Measurements from ENCODE around the gene CUL2.

CUL2 gene

DNA sequence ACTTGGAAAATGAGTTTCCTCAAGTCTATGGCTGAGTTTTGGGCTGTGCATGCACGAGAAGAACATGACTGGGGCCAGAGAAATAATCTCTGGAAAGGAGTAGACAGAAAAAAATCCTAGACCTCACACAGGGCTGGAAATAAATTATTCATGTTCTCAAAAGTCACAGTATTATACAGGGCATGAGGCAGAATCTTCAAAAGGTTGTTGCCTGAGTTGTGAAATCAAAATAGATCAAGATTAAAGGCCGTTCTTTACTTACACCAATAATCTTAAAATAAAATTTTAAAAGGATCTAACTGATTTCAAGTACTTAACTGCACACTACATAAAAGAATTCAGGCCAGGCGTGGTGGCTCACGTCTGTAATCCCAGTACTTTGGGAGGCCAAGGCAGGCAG is 22.4 kb upstream of the CUL2 start:
- H3K4me3 ChIP-seq (ENCODE audit: low read length) = no peak overlapping the region
- TF ChIP-seq, protein P1, sequence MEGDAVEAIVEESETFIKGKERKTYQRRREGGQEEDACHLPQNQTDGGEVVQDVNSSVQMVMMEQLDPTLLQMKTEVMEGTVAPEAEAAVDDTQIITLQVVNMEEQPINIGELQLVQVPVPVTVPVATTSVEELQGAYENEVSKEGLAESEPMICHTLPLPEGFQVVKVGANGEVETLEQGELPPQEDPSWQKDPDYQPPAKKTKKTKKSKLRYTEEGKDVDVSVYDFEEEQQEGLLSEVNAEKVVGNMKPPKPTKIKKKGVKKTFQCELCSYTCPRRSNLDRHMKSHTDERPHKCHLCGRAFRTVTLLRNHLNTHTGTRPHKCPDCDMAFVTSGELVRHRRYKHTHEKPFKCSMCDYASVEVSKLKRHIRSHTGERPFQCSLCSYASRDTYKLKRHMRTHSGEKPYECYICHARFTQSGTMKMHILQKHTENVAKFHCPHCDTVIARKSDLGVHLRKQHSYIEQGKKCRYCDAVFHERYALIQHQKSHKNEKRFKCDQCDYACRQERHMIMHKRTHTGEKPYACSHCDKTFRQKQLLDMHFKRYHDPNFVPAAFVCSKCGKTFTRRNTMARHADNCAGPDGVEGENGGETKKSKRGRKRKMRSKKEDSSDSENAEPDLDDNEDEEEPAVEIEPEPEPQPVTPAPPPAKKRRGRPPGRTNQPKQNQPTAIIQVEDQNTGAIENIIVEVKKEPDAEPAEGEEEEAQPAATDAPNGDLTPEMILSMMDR (IDR thresholded peaks at IDR 0.05; ENCODE audit: insufficient read depth, low read depth, low read length, missing control alignments) = no peak
- DNase-seq (ENCODE audit: low read depth) = no peak

GRCh38 chr10:35103882-35104281 is 13.7 kb upstream of the CUL2 start:
- H3K4me3 ChIP-seq (ENCODE audit: low read length) = no peak overlapping the region
- TF ChIP-seq, protein P1 (IDR thresholded peaks at IDR 0.05; ENCODE audit: insufficient read depth, low read depth, low read length, missing control alignments) = no peak
- DNase-seq (ENCODE audit: low read depth) = no peak

DNA sequence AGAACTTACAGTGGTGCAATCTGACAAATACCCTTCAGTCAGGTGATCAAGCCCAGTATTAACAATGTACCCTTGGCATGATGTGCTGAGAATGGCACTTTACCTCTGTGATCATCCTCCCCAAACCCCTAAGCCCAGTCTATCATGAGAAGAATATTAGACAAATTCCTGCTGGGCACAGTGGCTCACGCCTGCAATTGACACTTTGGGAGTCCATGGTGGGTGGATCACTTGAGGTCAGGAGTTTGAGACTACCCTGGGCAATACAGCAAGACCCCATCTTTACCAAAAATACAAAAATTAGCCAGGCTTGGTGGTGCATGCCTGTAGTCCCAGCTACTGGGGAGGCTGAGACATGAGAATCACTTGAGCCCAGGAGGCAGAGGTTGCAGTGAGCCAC is 7.4 kb upstream of the CUL2 start:
- no peak for DNase-seq (ENCODE audit: low read depth)
- no peak overlapping the region for H3K4me3 ChIP-seq (ENCODE audit: low read length)
- TF ChIP-seq, protein P1 (IDR thresholded peaks at IDR 0.05; ENCODE audit: insufficient read depth, low read depth, low read length, missing control alignments) = no peak

GRCh38 chr10:35096312-35096711 is 6.2 kb upstream of the CUL2 start:
- no peak for DNase-seq (ENCODE audit: low read depth)
- TF ChIP-seq, protein P1 (IDR thresholded peaks at IDR 0.05; ENCODE audit: insufficient read depth, low read depth, low read length, missing control alignments) = no peak
- H3K4me3 ChIP-seq (ENCODE audit: low read length) = no peak overlapping the region

GRCh38 chr10:35092851-35093250 is 2.7 kb upstream of the CUL2 start:
- TF ChIP-seq, protein P1 (IDR thresholded peaks at IDR 0.05; ENCODE audit: insufficient read depth, low read depth, low read length, missing control alignments) = no peak
- no peak overlapping the region for H3K4me3 ChIP-seq (ENCODE audit: low read length)
- DNase-seq (ENCODE audit: low read depth) = no peak

GRCh38 chr10:35091994-35092790 is 2.1 kb upstream of the CUL2 start:
- no peak for DNase-seq (ENCODE audit: low read depth)
- H3K4me3 ChIP-seq (ENCODE audit: low read length) = no peak overlapping the region
- TF ChIP-seq, protein P1 (IDR thresholded peaks at IDR 0.05; ENCODE audit: insufficient read depth, low read depth, low read length, missing control alignments) = no peak
